Epithelial cell of proximal tubule (primary cell): ENCODE results near the gene CLTA. TPM values are rescaled to one million over a fixed set of nuclear protein-coding genes. Genes with fewer than 3 reads are reported as not detected.

Experiments used
- DNase-seq: peaks from one replicate; pipeline ENCODE4 v3.0.0-alpha.2; 2011; ENCODE audit warnings: low read depth
- H3K4me3 ChIP-seq: 2 replicates; pipeline ENCODE4 v1.5.1; 2011; ENCODE audit warnings: low read depth, mild to moderate bottlenecking, low read length
- CTCF ChIP-seq: conservative IDR thresholded peaks from 2 replicates; pipeline ENCODE4 v1.5.1; 2012; ENCODE audit warnings: low read depth, mild to moderate bottlenecking, low read length
- total RNA-seq: library from RNA; depleted of rRNA; stranded (reverse); fragments of >200 nt; gene quantifications from 2 replicates; pipeline ENCODE4 v1.2.3, GENCODE V29; 2015

Gene CLTA
- total RNA-seq, 1 donor from 2014 or later = 461 TPM

GRCh38 chr9:36151316-36152210 is 39.2 kb upstream of the CLTA start:
- H3K4me3 ChIP-seq = no peak overlapping the region
- no peak for TF ChIP-seq CTCF
- no peak for DNase-seq

GRCh38 chr9:36152741-36153438 is 37.8 kb upstream of the CLTA start:
- TF ChIP-seq CTCF = no peak
- DNase-seq = no peak
- H3K4me3 ChIP-seq = no peak overlapping the region

GRCh38 chr9:36153746-36154145 is 37.0 kb upstream of the CLTA start:
- no peak for TF ChIP-seq CTCF
- no peak for DNase-seq
- H3K4me3 ChIP-seq = no peak overlapping the region

GRCh38 chr9:36154331-36154952 is 36.3 kb upstream of the CLTA start:
- peak; percentile 40 for DNase-seq
- H3K4me3 ChIP-seq = no peak overlapping the region

GRCh38 chr9:36156116-36156515 is 34.6 kb upstream of the CLTA start:
- TF ChIP-seq CTCF = no peak
- DNase-seq = no peak
- H3K4me3 ChIP-seq = no peak overlapping the region

More at GRCh38 chr9:36154331-36154952, 36.3 kb upstream of the CLTA start:
- TF ChIP-seq CTCF = no peak

- no peak overlapping the region for H3K4me3 ChIP-seq
- DNase-seq = no peak
- no peak for TF ChIP-seq CTCF
Observed at GRCh38 chr9:36158122-36158521, 32.6 kb upstream of the CLTA start.
